GM18520 (cell line): ENCODE data around the gene MTERF4.

Experiments
- ATAC-seq: cut with Tn5 transposase; IDR thresholded peaks from one replicate; pipeline ENCODE4 v1.9.1; 2021; ENCODE audit not compliant: unreplicated experiment

Gene MTERF4

GRCh38 chr2:241102239-241102803, at the start of gene MTERF4:
MTERF4 (minus strand) TSS chr2:241102287; CDS start chr2:241102273, 14 bp downstream.
- peak; percentile 78 for ATAC-seq

- no peak for ATAC-seq
Observed at GRCh38 chr2:241150660-241151530, 48.8 kb upstream of the MTERF4 start.

GRCh38 chr2:241149925-241150659, 48.0 kb upstream of the MTERF4 start, which contains the start of gene PPP1R7:
PPP1R7 (plus strand) TSS chr2:241150467; CDS start chr2:241150496, 29 bp downstream.
- peak; percentile 74 for ATAC-seq

- no peak for ATAC-seq
Observed at GRCh38 chr2:241149675-241149924, 47.5 kb upstream of the MTERF4 start.

- ATAC-seq = peak; percentile 72
Observed at GRCh38 chr2:241148891-241149674, 47.0 kb upstream of the MTERF4 start, which contains the start of gene PASK. PASK (minus strand) TSS chr2:241149472; CDS start chr2:241143032, 6,440 bp downstream.

GRCh38 chr2:241148239-241148638, 46.2 kb upstream of the MTERF4 start:
- ATAC-seq = no peak

GRCh38 chr2:241147336-241147735, 45.2 kb upstream of the MTERF4 start:
- no peak for ATAC-seq

- ATAC-seq = no peak
Observed at GRCh38 chr2:241146286-241146685, 44.2 kb upstream of the MTERF4 start.

GRCh38 chr2:241142593-241142992, 40.5 kb upstream of the MTERF4 start:
- ATAC-seq = no peak

- ATAC-seq = no peak
Observed at GRCh38 chr2:241142063-241142462, 40.0 kb upstream of the MTERF4 start.

- no peak for ATAC-seq
Observed at GRCh38 chr2:241141214-241141770, 39.2 kb upstream of the MTERF4 start.

- no peak for ATAC-seq
Observed at GRCh38 chr2:241140445-241140840, 38.4 kb upstream of the MTERF4 start.

- ATAC-seq = no peak
Observed at GRCh38 chr2:241139531-241140444, 37.7 kb upstream of the MTERF4 start.

- no peak for ATAC-seq
Observed at GRCh38 chr2:241138471-241138870, 36.4 kb upstream of the MTERF4 start.

- ATAC-seq = no peak
Observed at GRCh38 chr2:241137276-241138190, 35.4 kb upstream of the MTERF4 start.

GRCh38 chr2:241136661-241137260, 34.7 kb upstream of the MTERF4 start:
- no peak for ATAC-seq

GRCh38 chr2:241136191-241136590, 34.1 kb upstream of the MTERF4 start:
- no peak for ATAC-seq

- no peak for ATAC-seq
Observed at GRCh38 chr2:241135737-241136136, 33.6 kb upstream of the MTERF4 start.
